GM18951 (cell line): ENCODE measurements around the gene PRDM2.

Experiments used
- POLR2A ChIP-seq: IDR thresholded peaks from 4 replicates; pipeline ENCODE4 v1.6.1; 2011; ENCODE audit warnings: mild to moderate bottlenecking; ENCODE audit not compliant: insufficient read length, insufficient read depth; ENCODE audit errors: extremely low read depth
- in situ Hi-C: fragments of 300-500 bp; cut with MboI; formaldehyde crosslinking; loops from one replicate; pipeline ENCODE4 v1.12.0; 2022; ENCODE audit warnings: low sequenced_read_pairs, mixed read lengths, inconsistent platforms; ENCODE audit not compliant: unreplicated experiment

The PRDM2 gene

DNA sequence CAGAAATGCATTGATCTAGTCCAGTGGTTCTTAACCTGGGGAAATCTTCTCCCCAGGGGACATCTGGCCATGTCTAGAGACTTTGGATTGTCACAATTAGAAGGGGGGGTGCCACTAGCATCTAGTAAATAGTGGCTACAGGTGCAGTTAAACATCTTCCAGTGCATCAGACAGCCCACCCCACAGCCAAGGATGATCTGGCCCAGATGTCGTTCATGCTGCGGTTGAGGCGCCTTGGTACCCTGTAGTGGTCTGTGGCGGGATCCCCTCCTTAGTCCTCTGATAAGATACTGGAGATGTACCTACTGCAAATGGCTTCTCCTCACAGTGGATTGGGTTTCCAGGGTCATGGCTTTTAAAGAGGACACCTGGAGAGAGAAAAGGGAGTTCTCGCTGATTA is 69.8 kb downstream of the PRDM2 start:
- in situ Hi-C loops = loop anchor here (5.0 kb wide), 1 partner anchor 108 kb away; no protein-coding TSS in a partner anchor
- no peak for TF ChIP-seq POLR2A

GRCh38 chr1:13770743-13771142 is 70.8 kb downstream of the PRDM2 start:
- no peak for TF ChIP-seq POLR2A
- in situ Hi-C loops = loop anchor here (5.0 kb wide), 1 partner anchor 108 kb away; no protein-coding TSS in a partner anchor

DNA sequence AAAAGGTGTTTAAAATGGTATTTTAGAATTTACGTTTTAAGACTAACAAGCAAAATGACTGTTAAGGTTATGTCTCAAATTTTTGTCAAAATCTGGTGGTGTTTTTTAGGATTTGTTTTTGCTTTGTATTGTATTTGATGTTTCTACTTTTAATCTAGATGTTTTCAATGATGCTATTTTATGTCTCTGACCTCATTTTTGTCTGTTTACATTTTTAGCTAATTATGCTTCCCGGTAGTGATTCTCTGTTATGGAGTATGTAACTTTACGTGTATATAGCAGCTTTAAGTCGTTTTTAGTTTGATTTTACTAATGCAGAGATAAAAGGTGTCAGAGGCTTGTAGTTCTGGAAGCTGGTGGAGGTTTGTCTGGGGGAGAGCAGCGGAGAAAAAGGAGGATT is 71.8 kb downstream of the PRDM2 start:
- TF ChIP-seq POLR2A = no peak
- in situ Hi-C loops = loop anchor here (5.0 kb wide), 1 partner anchor 109 kb away; no protein-coding TSS in a partner anchor

DNA sequence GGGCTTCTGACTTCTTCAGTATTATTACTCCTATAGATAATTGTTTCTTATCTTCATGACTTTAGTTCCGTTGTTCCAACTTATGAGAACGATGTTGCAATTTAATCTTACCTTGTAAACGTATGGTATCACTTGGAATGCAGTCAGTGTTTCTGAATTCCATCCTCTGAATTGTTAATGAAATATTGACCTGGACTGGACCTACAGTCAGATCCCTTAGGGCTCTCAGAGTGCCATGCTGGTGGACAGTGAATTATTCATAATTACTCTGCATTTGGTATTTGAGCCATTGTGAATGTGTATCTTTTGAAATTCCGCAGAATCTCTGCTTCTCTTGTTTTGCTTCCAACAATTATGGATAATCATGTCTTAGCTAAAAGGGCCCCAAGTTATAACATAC is 72.3 kb downstream of the PRDM2 start:
- TF ChIP-seq POLR2A = no peak
- in situ Hi-C loops = loop anchor here (5.0 kb wide), 1 partner anchor 110 kb away; no protein-coding TSS in a partner anchor

DNA sequence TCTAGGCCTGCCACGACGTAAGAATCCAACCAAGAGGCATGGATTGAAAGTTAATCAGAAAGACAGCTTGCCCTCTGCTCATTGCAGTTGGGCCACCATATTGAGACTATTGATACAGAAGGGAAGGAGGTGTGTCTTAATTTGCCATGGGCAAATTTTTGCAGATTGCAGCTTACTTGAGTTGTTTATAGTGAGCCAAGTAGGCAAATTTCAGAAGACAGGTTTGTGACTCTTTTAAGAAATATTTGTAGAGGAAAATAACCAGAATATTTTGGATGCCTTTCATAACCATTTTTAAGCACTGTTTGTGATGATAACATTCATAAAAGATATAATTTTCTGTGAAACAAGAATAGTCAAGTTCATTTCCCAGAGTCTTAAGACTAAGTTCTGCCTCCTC is 74.1 kb downstream of the PRDM2 start:
- no peak for TF ChIP-seq POLR2A
- in situ Hi-C loops = loop anchor here (5.0 kb wide), 1 partner anchor 112 kb away; no protein-coding TSS in a partner anchor

DNA sequence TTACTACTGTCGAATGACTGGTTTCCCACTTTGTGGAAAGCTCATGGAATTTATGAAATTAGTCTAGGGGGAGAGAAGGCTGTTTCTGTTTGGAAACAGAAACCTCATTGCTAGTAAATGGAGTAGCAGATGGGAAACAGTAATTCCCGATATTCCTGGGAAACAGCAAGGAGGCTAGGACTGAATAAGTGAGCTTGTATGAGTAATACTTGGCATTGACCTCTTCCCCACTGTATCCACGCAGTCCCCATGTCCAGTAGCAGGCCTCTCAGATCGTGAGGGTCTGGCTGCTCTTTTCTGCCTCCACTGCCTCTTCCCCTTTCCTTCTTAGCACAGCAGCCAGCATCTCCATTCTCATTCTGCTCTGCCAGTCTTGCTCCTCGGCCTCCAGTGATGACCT is 75.5 kb downstream of the PRDM2 start:
- no peak for TF ChIP-seq POLR2A
- in situ Hi-C loops = no loop called here

- in situ Hi-C loops = no loop called here
- no peak for TF ChIP-seq POLR2A
Measured at GRCh38 chr1:13775916-13776315, 75.9 kb downstream of the PRDM2 start.

- TF ChIP-seq POLR2A = no peak
- in situ Hi-C loops = no loop called here
Measured at GRCh38 chr1:13778431-13778830, 78.4 kb downstream of the PRDM2 start.

GRCh38 chr1:13779930-13780329 is 79.9 kb downstream of the PRDM2 start:
- in situ Hi-C loops = no loop called here
- no peak for TF ChIP-seq POLR2A

DNA sequence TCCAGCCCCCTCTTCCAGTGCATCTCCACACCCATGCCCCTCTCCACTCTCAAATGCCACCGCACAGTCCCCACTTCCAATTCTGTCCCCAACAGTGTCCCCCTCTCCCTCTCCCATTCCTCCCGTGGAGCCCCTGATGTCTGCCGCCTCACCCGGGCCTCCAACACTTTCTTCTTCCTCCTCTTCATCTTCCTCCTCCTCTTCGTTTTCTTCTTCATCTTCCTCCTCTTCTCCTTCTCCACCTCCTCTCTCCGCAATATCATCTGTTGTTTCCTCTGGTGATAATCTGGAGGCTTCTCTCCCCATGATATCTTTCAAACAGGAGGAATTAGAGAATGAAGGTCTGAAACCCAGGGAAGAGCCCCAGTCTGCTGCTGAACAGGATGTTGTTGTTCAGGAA is 80.8 kb downstream of the PRDM2 start:
- in situ Hi-C loops = no loop called here
- no peak for TF ChIP-seq POLR2A

DNA sequence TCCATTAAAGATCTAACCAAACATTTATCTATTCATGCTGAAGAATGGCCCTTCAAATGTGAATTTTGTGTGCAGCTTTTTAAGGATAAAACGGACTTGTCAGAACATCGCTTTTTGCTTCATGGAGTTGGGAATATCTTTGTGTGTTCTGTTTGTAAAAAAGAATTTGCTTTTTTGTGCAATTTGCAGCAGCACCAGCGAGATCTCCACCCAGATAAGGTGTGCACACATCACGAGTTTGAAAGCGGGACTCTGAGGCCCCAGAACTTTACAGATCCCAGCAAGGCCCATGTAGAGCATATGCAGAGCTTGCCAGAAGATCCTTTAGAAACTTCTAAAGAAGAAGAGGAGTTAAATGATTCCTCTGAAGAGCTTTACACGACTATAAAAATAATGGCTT is 81.2 kb downstream of the PRDM2 start:
- no peak for TF ChIP-seq POLR2A
- in situ Hi-C loops = no loop called here

GRCh38 chr1:13781907-13782633 is 82.1 kb downstream of the PRDM2 start:
- in situ Hi-C loops = no loop called here
- no peak for TF ChIP-seq POLR2A

- no peak for TF ChIP-seq POLR2A
- in situ Hi-C loops = no loop called here
Measured at GRCh38 chr1:13782634-13783360, 82.8 kb downstream of the PRDM2 start.

DNA sequence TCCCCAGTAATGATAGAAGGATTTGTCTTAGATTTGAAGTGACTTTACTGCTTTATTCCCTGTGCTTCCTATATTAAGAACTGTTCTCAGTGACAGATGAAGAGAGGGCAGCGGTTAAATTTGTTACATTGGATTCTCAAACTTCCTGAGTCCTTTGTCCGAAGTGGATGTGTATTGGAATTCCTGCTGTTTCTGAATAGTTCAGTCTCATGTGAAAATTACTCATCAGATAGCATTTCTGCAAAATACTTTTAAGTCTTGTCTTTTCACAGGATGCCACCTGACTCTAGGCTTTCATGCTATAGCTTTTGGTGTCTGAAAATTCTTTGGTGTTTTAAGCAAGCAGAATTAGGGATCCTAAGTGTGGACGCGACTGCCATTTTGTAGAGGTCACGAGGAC is 83.6 kb downstream of the PRDM2 start:
- no peak for TF ChIP-seq POLR2A
- in situ Hi-C loops = no loop called here
